ENCODE measurements around the gene USP15.

Gene USP15

GRCh38 chr12:62256408-62257096 lies 3.7 kb upstream of the USP15 start:
- H3K9me3 ChIP-seq (ENCODE audit: control insufficient read depth, low read length) = no peaks in the 10 kb centered on the region
- 86 to 89% methylated on average over 6 to 8 of the region's 8 CpGs for WGBS, 2 experiments
- no peak overlapping the region for H3K27ac ChIP-seq (ENCODE audit: insufficient read depth, low read depth, low read length, poor library complexity, severe bottlenecking)
- H3K4me1 ChIP-seq (ENCODE audit: control insufficient read depth, insufficient read depth, low read length) = peaks cover 9% of the 10 kb centered on the region
- no peaks in the 10 kb centered on the region for H3K27me3 ChIP-seq (ENCODE audit: control insufficient read depth, insufficient read depth, low read length, poor library complexity, severe bottlenecking)
- no peak overlapping the region for H3K4me3 ChIP-seq (ENCODE audit: insufficient read depth, low read depth, low read length)
- H3K36me3 ChIP-seq (ENCODE audit: control insufficient read depth, insufficient read depth, low read length) = no peaks in the 10 kb centered on the region

- no peaks in the 10 kb centered on the region for H3K9me3 ChIP-seq (ENCODE audit: control insufficient read depth, low read length)
Observed at GRCh38 chr12:62258231-62258630, 2.0 kb upstream of the USP15 start.

GRCh38 chr12:62258941-62259630 lies 1.1 kb upstream of the USP15 start:
- H3K4me3 ChIP-seq (ENCODE audit: insufficient read depth, low read depth, low read length) = peak overlapping the region; percentile 80
- no peaks in the 10 kb centered on the region for H3K36me3 ChIP-seq (ENCODE audit: control insufficient read depth, insufficient read depth, low read length)
- H3K9me3 ChIP-seq (ENCODE audit: control insufficient read depth, low read length) = no peaks in the 10 kb centered on the region
- WGBS, 2 experiments = 69 to 78% methylated on average over 10 of the region's 10 CpGs
- H3K27me3 ChIP-seq (ENCODE audit: control insufficient read depth, insufficient read depth, low read length, poor library complexity, severe bottlenecking) = no peaks in the 10 kb centered on the region
- H3K4me1 ChIP-seq (ENCODE audit: control insufficient read depth, insufficient read depth, low read length) = peaks cover 7% of the 10 kb centered on the region
- no peak overlapping the region for H3K27ac ChIP-seq (ENCODE audit: insufficient read depth, low read depth, low read length, poor library complexity, severe bottlenecking)

More at GRCh38 chr12:62258231-62258630, 2.0 kb upstream of the USP15 start:
- WGBS, 2 experiments = 91 to 100% methylated on average over 2 to 3 of the region's 3 CpGs
- Histone ChIP-seq H3K27ac (ENCODE audit: insufficient read depth, low read depth, low read length, poor library complexity, severe bottlenecking) (no peak overlapping the region), H3K27me3 (ENCODE audit: control insufficient read depth, insufficient read depth, low read length, poor library complexity, severe bottlenecking) (no peaks in the 10 kb centered on the region), H3K4me1 (ENCODE audit: control insufficient read depth, insufficient read depth, low read length) (peaks cover 7% of the 10 kb centered on the region), H3K36me3 (ENCODE audit: control insufficient read depth, insufficient read depth, low read length) (no peaks in the 10 kb centered on the region), H3K4me3 (ENCODE audit: insufficient read depth, low read depth, low read length) (no peak overlapping the region)

GRCh38 chr12:62259631-62259992 lies 592 bp upstream of the USP15 start:
- Histone ChIP-seq H3K27ac (ENCODE audit: insufficient read depth, low read depth, low read length, poor library complexity, severe bottlenecking) (peak overlapping the region; percentile 47), H3K36me3 (ENCODE audit: control insufficient read depth, insufficient read depth, low read length) (no peaks in the 10 kb centered on the region), H3K4me3 (ENCODE audit: insufficient read depth, low read depth, low read length) (peak overlapping the region; percentile 80), H3K9me3 (ENCODE audit: control insufficient read depth, low read length) (no peaks in the 10 kb centered on the region), H3K4me1 (ENCODE audit: control insufficient read depth, insufficient read depth, low read length) (peaks cover 7% of the 10 kb centered on the region), H3K27me3 (ENCODE audit: control insufficient read depth, insufficient read depth, low read length, poor library complexity, severe bottlenecking) (no peaks in the 10 kb centered on the region)
- WGBS, 2 experiments = 5 to 6% methylated on average over 15 of the region's 15 CpGs

- Histone ChIP-seq H3K9me3 (ENCODE audit: control insufficient read depth, low read length) (no peaks in the 10 kb centered on the region), H3K27me3 (ENCODE audit: control insufficient read depth, insufficient read depth, low read length, poor library complexity, severe bottlenecking) (no peaks in the 10 kb centered on the region), H3K27ac (ENCODE audit: insufficient read depth, low read depth, low read length, poor library complexity, severe bottlenecking) (no peak overlapping the region), H3K4me3 (ENCODE audit: insufficient read depth, low read depth, low read length) (peak overlapping the region; percentile 80), H3K36me3 (ENCODE audit: control insufficient read depth, insufficient read depth, low read length) (no peaks in the 10 kb centered on the region), H3K4me1 (ENCODE audit: control insufficient read depth, insufficient read depth, low read length) (peaks cover 7% of the 10 kb centered on the region)
- 0 to 1% methylated on average over 23 to 24 of the region's 26 CpGs for WGBS, 2 experiments
Observed at GRCh38 chr12:62260733-62261683, 804 bp downstream of the USP15 start.

- Histone ChIP-seq H3K27me3 (ENCODE audit: control insufficient read depth, insufficient read depth, low read length, poor library complexity, severe bottlenecking) (no peaks in the 10 kb centered on the region), H3K4me1 (ENCODE audit: control insufficient read depth, insufficient read depth, low read length) (peaks cover 7% of the 10 kb centered on the region), H3K27ac (ENCODE audit: insufficient read depth, low read depth, low read length, poor library complexity, severe bottlenecking) (no peak overlapping the region), H3K36me3 (ENCODE audit: control insufficient read depth, insufficient read depth, low read length) (no peaks in the 10 kb centered on the region), H3K9me3 (ENCODE audit: control insufficient read depth, low read length) (no peaks in the 10 kb centered on the region), H3K4me3 (ENCODE audit: insufficient read depth, low read depth, low read length) (no peak overlapping the region)
- 89 to 97% methylated on average over 8 to 10 of the region's 10 CpGs for WGBS, 2 experiments
Observed at GRCh38 chr12:62261876-62262517, 1.8 kb downstream of the USP15 start.

GRCh38 chr12:62263232-62263631 lies 3.0 kb downstream of the USP15 start:
- Histone ChIP-seq H3K4me1 (ENCODE audit: control insufficient read depth, insufficient read depth, low read length) (peaks cover 7% of the 10 kb centered on the region), H3K9me3 (ENCODE audit: control insufficient read depth, low read length) (no peaks in the 10 kb centered on the region), H3K27me3 (ENCODE audit: control insufficient read depth, insufficient read depth, low read length, poor library complexity, severe bottlenecking) (no peaks in the 10 kb centered on the region), H3K36me3 (ENCODE audit: control insufficient read depth, insufficient read depth, low read length) (no peaks in the 10 kb centered on the region), H3K4me3 (ENCODE audit: insufficient read depth, low read depth, low read length) (no peak overlapping the region), H3K27ac (ENCODE audit: insufficient read depth, low read depth, low read length, poor library complexity, severe bottlenecking) (no peak overlapping the region)
- 85 to 89% methylated on average over 1 to 2 of the region's 2 CpGs for WGBS, 2 experiments

GRCh38 chr12:62263966-62264365 lies 3.8 kb downstream of the USP15 start:
- H3K4me1 ChIP-seq (ENCODE audit: control insufficient read depth, insufficient read depth, low read length) = peaks cover 7% of the 10 kb centered on the region
- no peaks in the 10 kb centered on the region for H3K9me3 ChIP-seq (ENCODE audit: control insufficient read depth, low read length)
- no peak overlapping the region for H3K4me3 ChIP-seq (ENCODE audit: insufficient read depth, low read depth, low read length)
- H3K27ac ChIP-seq (ENCODE audit: insufficient read depth, low read depth, low read length, poor library complexity, severe bottlenecking) = no peak overlapping the region
- H3K36me3 ChIP-seq (ENCODE audit: control insufficient read depth, insufficient read depth, low read length) = no peaks in the 10 kb centered on the region
- 94 to 95% methylated on average over 10 of the region's 11 CpGs for WGBS, 2 experiments
- H3K27me3 ChIP-seq (ENCODE audit: control insufficient read depth, insufficient read depth, low read length, poor library complexity, severe bottlenecking) = no peaks in the 10 kb centered on the region

- Histone ChIP-seq H3K4me1 (ENCODE audit: control insufficient read depth, insufficient read depth, low read length) (no peaks in the 10 kb centered on the region), H3K27ac (ENCODE audit: insufficient read depth, low read depth, low read length, poor library complexity, severe bottlenecking) (no peak overlapping the region), H3K36me3 (ENCODE audit: control insufficient read depth, insufficient read depth, low read length) (no peaks in the 10 kb centered on the region), H3K4me3 (ENCODE audit: insufficient read depth, low read depth, low read length) (no peak overlapping the region), H3K9me3 (ENCODE audit: control insufficient read depth, low read length) (no peaks in the 10 kb centered on the region), H3K27me3 (ENCODE audit: control insufficient read depth, insufficient read depth, low read length, poor library complexity, severe bottlenecking) (no peaks in the 10 kb centered on the region)
- WGBS, 2 experiments = 92 to 93% methylated on average over 1 to 2 of the region's 3 CpGs
Observed at GRCh38 chr12:62264706-62265105, 4.5 kb downstream of the USP15 start.

All from ectodermal cell (in vitro differentiated cells).